Ovary (tissue), 3 donors: ENCODE results near the gene MYOZ2.

Experiments used
- POLR2A ChIP-seq: fragments of 450-650 bp; IDR thresholded peaks from one replicate; pipeline ENCODE4 v1.6.1; 2017; ENCODE audit warnings: antibody characterized with exemption, mild to moderate bottlenecking, moderate library complexity
- TF ChIP-seq, protein P1 (sequence below), 3 donors: fragments of 450-650 bp in 2 of 3; fragments of 200-600 bp in 1 of 3; IDR thresholded peaks; one replicate each; pipeline versions ENCODE4 v1.5.1 to v1.8.0; 2016 to 2022; ENCODE audit warnings: antibody characterized with exemption in 3 of 3, mild to moderate bottlenecking in 1 of 3
- donor health status: DM: no; HTN: no; CAD: no.

DNA sequence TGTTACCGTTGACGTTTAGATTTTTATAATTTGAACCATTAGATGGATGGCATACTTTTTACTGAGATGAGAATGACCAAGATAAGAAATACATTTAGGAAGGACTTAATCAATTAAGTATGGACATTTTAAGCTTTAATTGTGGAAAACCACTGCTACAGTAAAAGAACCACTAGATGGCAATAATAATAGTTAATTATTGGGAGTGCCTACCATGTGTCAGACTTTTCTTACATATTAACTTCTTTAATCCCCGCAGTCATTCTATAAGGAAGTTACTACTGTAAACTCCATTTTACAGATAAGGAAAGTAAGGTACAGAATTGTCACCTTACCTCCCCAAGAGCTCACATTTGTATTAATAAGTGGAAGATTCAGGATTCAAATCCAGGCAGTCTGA is 48.5 kb upstream of the MYOZ2 start:
- TF ChIP-seq, protein P1, sequence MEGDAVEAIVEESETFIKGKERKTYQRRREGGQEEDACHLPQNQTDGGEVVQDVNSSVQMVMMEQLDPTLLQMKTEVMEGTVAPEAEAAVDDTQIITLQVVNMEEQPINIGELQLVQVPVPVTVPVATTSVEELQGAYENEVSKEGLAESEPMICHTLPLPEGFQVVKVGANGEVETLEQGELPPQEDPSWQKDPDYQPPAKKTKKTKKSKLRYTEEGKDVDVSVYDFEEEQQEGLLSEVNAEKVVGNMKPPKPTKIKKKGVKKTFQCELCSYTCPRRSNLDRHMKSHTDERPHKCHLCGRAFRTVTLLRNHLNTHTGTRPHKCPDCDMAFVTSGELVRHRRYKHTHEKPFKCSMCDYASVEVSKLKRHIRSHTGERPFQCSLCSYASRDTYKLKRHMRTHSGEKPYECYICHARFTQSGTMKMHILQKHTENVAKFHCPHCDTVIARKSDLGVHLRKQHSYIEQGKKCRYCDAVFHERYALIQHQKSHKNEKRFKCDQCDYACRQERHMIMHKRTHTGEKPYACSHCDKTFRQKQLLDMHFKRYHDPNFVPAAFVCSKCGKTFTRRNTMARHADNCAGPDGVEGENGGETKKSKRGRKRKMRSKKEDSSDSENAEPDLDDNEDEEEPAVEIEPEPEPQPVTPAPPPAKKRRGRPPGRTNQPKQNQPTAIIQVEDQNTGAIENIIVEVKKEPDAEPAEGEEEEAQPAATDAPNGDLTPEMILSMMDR (IDR thresholded peaks at IDR 0.05): no peak
- TF ChIP-seq POLR2A: no peak
